ENCODE data around the gene PPP2R2B.
"Not testable (repeated sequence)": the region's sequence is repeated elsewhere in the genome, so short reads cannot be mapped to it uniquely, and the experiment has no call there.

Gene PPP2R2B

GRCh38 chr5:146607659-146608332, 270.8 kb downstream of the PPP2R2B start:
- ATAC-seq (no peak), DNase-seq (no peak)

GRCh38 chr5:146606893-146607292, 271.7 kb downstream of the PPP2R2B start:
- ATAC-seq, result no peak

DNA sequence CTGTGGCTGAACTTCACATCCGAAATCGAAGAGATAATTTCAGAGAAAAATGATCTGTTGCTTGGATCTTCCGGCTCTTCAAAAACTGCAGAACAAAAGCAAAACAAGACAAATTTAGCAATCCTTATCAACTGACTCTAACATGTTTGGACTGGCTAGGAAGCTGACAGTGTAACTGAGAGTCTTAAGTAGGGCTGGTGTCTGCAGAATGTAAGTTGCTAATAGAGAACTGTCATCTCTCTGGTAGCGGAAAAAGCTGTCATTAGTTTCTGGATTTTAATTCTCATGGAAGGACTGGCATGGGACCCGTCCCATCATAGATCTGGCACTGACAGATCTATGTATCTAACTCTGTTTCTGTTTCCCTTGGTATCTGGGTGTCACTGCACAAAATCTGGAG, 278.2 kb downstream of the PPP2R2B start:
- DNase-seq (no peak), ATAC-seq (no peak)

More at GRCh38 chr5:146606893-146607292, 271.7 kb downstream of the PPP2R2B start:
- no peak for DNase-seq

- DNase-seq, result no peak
- no peak for ATAC-seq
Measured at GRCh38 chr5:146599261-146599660, 279.3 kb downstream of the PPP2R2B start.

DNA sequence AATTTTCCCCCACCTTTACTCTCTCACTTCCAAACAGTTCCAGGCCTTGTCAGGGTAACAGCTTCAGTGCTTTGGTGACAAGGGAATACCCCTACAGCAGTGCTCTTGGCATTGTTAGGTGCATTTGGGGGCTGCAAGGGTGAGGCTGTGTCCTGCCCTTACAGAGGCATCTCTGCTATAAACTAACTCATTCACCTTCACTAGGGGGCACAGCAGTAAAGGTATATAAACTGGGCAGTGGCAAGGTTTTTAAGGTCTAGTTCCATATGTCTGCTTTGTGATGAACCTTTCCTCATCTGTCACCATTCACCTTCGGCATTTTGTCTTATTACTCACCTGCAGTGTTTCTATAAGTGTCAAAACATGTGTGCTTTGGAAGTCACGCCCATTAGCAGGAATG, 283.5 kb downstream of the PPP2R2B start:
- DNase-seq, result no peak
- no peak for ATAC-seq

GRCh38 chr5:146592352-146592751, 286.2 kb downstream of the PPP2R2B start:
- DNase-seq, result no peak
- ATAC-seq, result no peak

- no peak for ATAC-seq
- no peak for DNase-seq
Measured at GRCh38 chr5:146589028-146589345, 289.6 kb downstream of the PPP2R2B start.

- no peak for ATAC-seq
- DNase-seq, result no peak
Measured at GRCh38 chr5:146588331-146589027, 290.1 kb downstream of the PPP2R2B start.

DNA sequence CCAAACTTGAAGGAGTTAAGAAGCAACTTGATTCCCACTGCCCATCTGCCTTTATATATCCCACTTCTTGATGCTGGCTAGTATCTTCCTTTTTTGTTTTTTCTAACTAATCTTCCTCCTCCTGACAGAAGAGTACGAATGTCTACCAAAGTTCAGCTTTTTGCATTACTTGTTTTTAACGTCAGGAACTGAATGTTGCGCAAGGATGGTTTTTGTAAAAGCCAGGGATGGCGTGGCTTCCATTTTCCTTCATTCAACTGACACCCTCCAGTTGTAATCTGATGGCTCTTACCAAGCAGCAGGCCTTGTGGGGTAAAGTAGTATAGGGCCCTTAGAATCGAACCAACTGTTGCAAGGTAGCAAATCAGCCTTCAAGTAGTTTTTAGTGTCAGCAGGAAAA, 291.8 kb downstream of the PPP2R2B start:
- DNase-seq (no peak), ATAC-seq (no peak)

DNA sequence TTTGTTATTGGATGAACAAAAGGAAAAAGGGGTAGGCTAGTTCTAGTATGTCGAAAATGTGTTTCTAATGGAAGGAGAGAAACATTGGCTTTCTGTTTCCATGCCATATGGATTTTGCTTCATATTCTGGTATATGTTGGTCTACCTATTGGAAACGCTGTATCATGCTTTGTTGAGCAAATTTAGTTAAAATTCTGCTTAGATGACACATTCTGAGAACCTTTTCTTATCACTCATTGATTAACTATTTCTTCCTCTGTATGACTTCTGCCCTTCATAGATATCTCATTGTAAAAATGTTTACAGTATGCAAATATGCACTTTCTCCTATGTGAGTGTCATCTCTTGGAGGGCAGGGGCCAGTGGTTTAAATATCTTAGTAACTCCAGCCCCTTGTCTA, 293.8 kb downstream of the PPP2R2B start:
- no peak for DNase-seq
- ATAC-seq, result no peak

- ATAC-seq, result no peak
Measured at GRCh38 chr5:146582051-146582596, 296.4 kb downstream of the PPP2R2B start.

DNA sequence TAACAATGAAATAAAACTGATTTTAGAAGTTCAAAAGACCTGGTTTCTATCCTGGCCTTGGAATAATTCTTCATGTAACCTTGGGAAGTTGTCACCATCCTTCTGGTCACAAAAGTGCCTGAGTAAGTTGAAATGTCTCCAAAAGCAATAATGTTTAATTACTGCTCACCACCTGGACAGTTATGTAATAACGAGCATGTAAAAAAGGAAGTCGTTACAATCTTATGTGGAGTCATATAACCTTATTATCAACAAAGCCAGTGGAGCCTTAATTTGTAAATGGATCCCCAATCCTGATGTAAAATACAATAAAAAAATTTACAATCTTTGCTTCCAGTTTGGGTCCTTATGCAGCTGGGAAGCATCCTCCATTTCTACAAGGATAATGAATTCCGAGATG, 298.3 kb downstream of the PPP2R2B start:
- DNase-seq, result no peak
- no peak for ATAC-seq

More at GRCh38 chr5:146582051-146582596, 296.4 kb downstream of the PPP2R2B start:
- no peak for DNase-seq

GRCh38 chr5:146574713-146575112, 303.8 kb downstream of the PPP2R2B start:
- no peak for DNase-seq
- ATAC-seq, result no peak

DNA sequence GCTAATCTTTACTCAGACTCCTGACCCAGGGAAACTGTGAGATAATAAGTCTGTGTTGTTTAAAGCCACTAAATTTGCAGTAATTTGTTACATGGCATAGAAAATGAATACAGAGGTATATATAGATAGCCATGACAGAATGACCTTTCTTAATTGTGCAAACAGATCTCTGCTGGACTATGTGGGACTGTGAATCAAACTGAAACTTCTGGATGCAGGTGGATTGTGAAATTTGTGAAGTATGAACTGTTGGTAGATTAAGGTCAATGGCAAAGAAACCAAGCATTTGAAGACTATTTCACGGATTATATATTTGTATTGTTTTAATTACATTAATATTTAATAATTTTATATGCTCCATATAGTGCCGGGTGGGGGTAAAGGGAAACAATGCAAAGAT, 310.4 kb downstream of the PPP2R2B start:
- DNase-seq, result no peak
- no peak for ATAC-seq

DNA sequence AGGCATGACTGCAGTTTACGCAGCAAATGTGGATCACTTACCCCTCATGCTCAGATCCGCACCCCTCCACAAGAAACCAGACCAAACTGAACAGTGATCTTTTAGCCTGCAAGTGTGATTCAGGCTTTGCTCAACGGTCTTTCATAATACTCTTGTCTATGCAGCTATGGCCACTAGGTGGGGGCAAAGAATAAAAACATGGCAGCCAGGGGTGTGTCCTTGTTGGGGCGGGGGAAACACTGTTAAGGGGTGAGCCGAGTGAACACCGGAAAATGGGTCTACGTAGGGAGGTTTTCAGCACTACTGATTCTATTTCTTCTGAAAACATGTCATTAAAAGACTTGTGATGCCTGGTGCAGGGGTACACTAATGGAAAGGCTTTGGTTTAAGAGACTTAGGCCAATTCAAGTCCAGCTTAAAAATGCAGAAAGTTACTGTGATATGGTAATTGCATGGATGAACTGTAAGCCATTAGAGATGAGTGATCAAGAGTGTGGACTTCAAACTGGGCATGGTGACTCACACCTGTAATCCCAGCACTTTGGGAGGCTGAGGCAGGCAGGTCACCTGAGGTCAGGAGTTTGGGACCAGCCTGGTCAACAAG, 312.7 kb downstream of the PPP2R2B start:
- DNase-seq, result peak; percentile 52
- peak; percentile 84 for ATAC-seq

GRCh38 chr5:146564007-146564762, 314.4 kb downstream of the PPP2R2B start:
- no peak for ATAC-seq
- no peak for DNase-seq

- DNase-seq, result no peak
- no peak for ATAC-seq
Measured at GRCh38 chr5:146562461-146562860, 316.1 kb downstream of the PPP2R2B start.

DNA sequence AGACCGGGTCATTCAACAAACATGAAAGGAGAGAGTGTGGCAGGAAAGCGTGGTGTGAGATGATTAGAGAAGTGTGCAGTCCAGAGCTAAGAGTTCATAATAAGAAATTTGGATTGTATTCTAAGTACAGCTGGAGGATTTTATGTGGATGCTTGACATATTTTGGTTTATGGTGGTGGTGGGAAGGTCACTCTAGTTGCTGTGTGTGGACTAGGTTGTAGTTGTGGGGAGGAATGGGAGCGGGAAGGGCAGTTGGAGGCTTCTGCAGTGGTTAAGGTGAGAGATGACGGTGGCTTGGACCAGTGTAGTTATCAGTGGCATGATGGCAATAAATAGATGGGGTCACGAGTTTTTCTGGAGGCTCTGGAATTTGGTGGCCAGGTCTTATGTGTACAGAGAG, 316.8 kb downstream of the PPP2R2B start:
- no peak for DNase-seq
- ATAC-seq, result no peak

- DNase-seq (no peak), ATAC-seq (no peak)
Measured at GRCh38 chr5:146560205-146560812, 318.2 kb downstream of the PPP2R2B start.

DNA sequence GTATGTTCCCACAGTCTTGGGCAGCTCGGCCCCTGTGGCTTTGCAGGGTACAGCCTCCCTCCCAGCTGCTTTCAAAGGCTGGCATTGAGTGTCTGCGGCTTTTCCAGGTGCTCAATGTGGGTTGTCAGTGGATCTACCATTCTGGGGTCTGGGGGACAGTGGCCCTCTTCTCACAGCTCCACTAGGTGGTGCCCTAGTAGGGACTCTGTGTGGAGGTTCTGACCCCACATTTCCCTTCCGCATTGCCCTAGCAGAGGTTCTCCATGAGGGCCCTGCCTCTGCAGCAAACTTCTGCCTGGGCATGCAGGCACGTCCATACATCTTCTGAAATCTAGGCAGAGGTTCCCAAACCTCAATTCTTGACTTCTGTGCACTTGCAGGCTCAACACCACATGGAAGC, 321.7 kb downstream of the PPP2R2B start:
- not testable (repeated sequence) for DNase-seq, ATAC-seq

GRCh38 chr5:146553446-146553845, 325.1 kb downstream of the PPP2R2B start:
- ATAC-seq, result no peak
- DNase-seq, result no peak

DNA sequence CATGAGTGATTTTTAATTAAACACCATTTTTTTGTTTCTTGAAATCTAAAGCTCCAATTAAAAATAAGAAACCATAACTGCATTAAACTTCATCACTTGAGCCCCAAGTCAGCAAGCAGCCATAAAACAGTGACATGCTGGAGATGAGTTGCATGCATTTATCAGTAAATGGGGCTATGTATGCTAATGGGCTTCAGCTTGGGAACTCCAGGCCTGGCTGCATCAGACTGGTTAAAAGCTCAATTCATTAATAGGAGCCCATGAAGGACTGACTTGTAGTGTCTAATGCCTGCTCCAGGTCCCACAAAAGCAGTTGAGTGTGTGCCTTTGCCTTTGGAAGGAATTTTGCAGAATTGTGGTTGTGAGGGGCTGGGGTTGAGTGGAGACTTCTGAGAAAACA, 328.9 kb downstream of the PPP2R2B start:
- ATAC-seq (no peak), DNase-seq (no peak)

All from stimulated activated naive CD8-positive, alpha-beta T cell treated with anti-CD3 and anti-CD28 coated beads, Interleukin-15, Interleukin-2, amounts not matched to agents 100 U/mL and 50 U/mL, for 24 hours (primary cell).